ENCODE data around the gene SFXN3.

SFXN3 gene

GRCh38 chr10:101031128-101031795 lies at the start of gene SFXN3, which contains the start of gene PDZD7:
Gene SFXN3, plus strand, starts transcription at chr10:101031234. Its CDS starts 3,461 bp downstream, at chr10:101034695.
Gene PDZD7, minus strand, starts transcription at chr10:101031129. Its CDS starts 910 bp downstream, at chr10:101030219.
- TF ChIP-seq ESRRG (CRISPR knock-in tag; IDR thresholded peaks at IDR 0.05): no peak
- TF ChIP-seq, protein P1, sequence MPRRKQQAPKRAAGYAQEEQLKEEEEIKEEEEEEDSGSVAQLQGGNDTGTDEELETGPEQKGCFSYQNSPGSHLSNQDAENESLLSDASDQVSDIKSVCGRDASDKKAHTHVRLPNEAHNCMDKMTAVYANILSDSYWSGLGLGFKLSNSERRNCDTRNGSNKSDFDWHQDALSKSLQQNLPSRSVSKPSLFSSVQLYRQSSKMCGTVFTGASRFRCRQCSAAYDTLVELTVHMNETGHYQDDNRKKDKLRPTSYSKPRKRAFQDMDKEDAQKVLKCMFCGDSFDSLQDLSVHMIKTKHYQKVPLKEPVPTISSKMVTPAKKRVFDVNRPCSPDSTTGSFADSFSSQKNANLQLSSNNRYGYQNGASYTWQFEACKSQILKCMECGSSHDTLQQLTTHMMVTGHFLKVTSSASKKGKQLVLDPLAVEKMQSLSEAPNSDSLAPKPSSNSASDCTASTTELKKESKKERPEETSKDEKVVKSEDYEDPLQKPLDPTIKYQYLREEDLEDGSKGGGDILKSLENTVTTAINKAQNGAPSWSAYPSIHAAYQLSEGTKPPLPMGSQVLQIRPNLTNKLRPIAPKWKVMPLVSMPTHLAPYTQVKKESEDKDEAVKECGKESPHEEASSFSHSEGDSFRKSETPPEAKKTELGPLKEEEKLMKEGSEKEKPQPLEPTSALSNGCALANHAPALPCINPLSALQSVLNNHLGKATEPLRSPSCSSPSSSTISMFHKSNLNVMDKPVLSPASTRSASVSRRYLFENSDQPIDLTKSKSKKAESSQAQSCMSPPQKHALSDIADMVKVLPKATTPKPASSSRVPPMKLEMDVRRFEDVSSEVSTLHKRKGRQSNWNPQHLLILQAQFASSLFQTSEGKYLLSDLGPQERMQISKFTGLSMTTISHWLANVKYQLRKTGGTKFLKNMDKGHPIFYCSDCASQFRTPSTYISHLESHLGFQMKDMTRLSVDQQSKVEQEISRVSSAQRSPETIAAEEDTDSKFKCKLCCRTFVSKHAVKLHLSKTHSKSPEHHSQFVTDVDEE (CRISPR knock-in tag; IDR thresholded peaks at IDR 0.05): no peak
- TF ChIP-seq GLIS3 (CRISPR knock-in tag; IDR thresholded peaks at IDR 0.05): no peak
- no peak for TF ChIP-seq TOX (CRISPR knock-in tag; IDR thresholded peaks at IDR 0.05; ENCODE audit: borderline replicate concordance)
- no peak for TF ChIP-seq CREB5 (CRISPR knock-in tag; IDR thresholded peaks at IDR 0.05; ENCODE audit: low read depth)
- TF ChIP-seq ARNTL (CRISPR knock-in tag; IDR thresholded peaks at IDR 0.05; ENCODE audit: borderline replicate concordance, low read depth): no peak
- no peak for TF ChIP-seq BACH2 (CRISPR knock-in tag; IDR thresholded peaks at IDR 0.05; ENCODE audit: borderline replicate concordance)
- no peak for TF ChIP-seq ISL1 (CRISPR knock-in tag; IDR thresholded peaks at IDR 0.05)
- no peak for TF ChIP-seq PPARA (CRISPR knock-in tag; IDR thresholded peaks at IDR 0.05; ENCODE audit: borderline replicate concordance)
- TF ChIP-seq, protein P2, sequence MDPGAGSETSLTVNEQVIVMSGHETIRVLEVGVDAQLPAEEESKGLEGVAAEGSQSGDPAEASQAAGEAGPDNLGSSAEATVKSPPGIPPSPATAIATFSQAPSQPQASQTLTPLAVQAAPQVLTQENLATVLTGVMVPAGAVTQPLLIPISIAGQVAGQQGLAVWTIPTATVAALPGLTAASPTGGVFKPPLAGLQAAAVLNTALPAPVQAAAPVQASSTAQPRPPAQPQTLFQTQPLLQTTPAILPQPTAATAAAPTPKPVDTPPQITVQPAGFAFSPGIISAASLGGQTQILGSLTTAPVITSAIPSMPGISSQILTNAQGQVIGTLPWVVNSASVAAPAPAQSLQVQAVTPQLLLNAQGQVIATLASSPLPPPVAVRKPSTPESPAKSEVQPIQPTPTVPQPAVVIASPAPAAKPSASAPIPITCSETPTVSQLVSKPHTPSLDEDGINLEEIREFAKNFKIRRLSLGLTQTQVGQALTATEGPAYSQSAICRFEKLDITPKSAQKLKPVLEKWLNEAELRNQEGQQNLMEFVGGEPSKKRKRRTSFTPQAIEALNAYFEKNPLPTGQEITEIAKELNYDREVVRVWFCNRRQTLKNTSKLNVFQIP (CRISPR knock-in tag; IDR thresholded peaks at IDR 0.05; ENCODE audit: borderline replicate concordance, low read depth): no peak
- TF ChIP-seq RARB (CRISPR knock-in tag; IDR thresholded peaks at IDR 0.05): no peak
- TF ChIP-seq, protein P3, sequence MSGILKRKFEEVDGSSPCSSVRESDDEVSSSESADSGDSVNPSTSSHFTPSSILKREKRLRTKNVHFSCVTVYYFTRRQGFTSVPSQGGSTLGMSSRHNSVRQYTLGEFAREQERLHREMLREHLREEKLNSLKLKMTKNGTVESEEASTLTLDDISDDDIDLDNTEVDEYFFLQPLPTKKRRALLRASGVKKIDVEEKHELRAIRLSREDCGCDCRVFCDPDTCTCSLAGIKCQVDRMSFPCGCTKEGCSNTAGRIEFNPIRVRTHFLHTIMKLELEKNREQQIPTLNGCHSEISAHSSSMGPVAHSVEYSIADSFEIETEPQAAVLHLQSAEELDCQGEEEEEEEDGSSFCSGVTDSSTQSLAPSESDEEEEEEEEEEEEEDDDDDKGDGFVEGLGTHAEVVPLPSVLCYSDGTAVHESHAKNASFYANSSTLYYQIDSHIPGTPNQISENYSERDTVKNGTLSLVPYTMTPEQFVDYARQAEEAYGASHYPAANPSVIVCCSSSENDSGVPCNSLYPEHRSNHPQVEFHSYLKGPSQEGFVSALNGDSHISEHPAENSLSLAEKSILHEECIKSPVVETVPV (CRISPR knock-in tag; IDR thresholded peaks at IDR 0.05): no peak
- TF ChIP-seq ZC3H10 (CRISPR knock-in tag; IDR thresholded peaks at IDR 0.05): no peak
- no peak for TF ChIP-seq ZFP30 (CRISPR knock-in tag; IDR thresholded peaks at IDR 0.05)
- no peak for TF ChIP-seq ZNF8 (CRISPR knock-in tag; IDR thresholded peaks at IDR 0.05)
- TF ChIP-seq SNAI2 (CRISPR knock-in tag; IDR thresholded peaks at IDR 0.05): no peak
- ATAC-seq: peak; percentile 85

GRCh38 chr10:100982916-100983830 lies 47.9 kb upstream of the SFXN3 start:
- ATAC-seq: no peak
- TF ChIP-seq, protein P1 (CRISPR knock-in tag; IDR thresholded peaks at IDR 0.05): no peak
- no peak for TF ChIP-seq TOX (CRISPR knock-in tag; IDR thresholded peaks at IDR 0.05; ENCODE audit: borderline replicate concordance)
- TF ChIP-seq OSR1 (CRISPR knock-in tag; IDR thresholded peaks at IDR 0.05): no peak
- no peak for TF ChIP-seq BACH2 (CRISPR knock-in tag; IDR thresholded peaks at IDR 0.05; ENCODE audit: borderline replicate concordance)
- TF ChIP-seq GLIS3 (CRISPR knock-in tag; IDR thresholded peaks at IDR 0.05): no peak
- TF ChIP-seq CSDC2 (CRISPR knock-in tag; IDR thresholded peaks at IDR 0.05): no peak
- no peak for TF ChIP-seq SNAI2 (CRISPR knock-in tag; IDR thresholded peaks at IDR 0.05)
- TF ChIP-seq ZNF70 (CRISPR knock-in tag; IDR thresholded peaks at IDR 0.05): no peak
- no peak for TF ChIP-seq RARB (CRISPR knock-in tag; IDR thresholded peaks at IDR 0.05)
- TF ChIP-seq ZFP3 (CRISPR knock-in tag; IDR thresholded peaks at IDR 0.05): no peak
- no peak for TF ChIP-seq ESRRG (CRISPR knock-in tag; IDR thresholded peaks at IDR 0.05)
- TF ChIP-seq ARNTL (CRISPR knock-in tag; IDR thresholded peaks at IDR 0.05; ENCODE audit: borderline replicate concordance, low read depth): no peak
- no peak for TF ChIP-seq ISL1 (CRISPR knock-in tag; IDR thresholded peaks at IDR 0.05)
- no peak for TF ChIP-seq ZNF565 (CRISPR knock-in tag; conservative IDR thresholded peaks at IDR 0.05; ENCODE audit: low read depth)
- no peak for TF ChIP-seq ZFP30 (CRISPR knock-in tag; IDR thresholded peaks at IDR 0.05)
- TF ChIP-seq, protein P2 (CRISPR knock-in tag; IDR thresholded peaks at IDR 0.05; ENCODE audit: borderline replicate concordance, low read depth): no peak
- TF ChIP-seq ZC3H10 (CRISPR knock-in tag; IDR thresholded peaks at IDR 0.05): no peak
- TF ChIP-seq, protein P3 (CRISPR knock-in tag; IDR thresholded peaks at IDR 0.05): no peak
